Measurements from ENCODE around the gene FGFR4.

DNA sequence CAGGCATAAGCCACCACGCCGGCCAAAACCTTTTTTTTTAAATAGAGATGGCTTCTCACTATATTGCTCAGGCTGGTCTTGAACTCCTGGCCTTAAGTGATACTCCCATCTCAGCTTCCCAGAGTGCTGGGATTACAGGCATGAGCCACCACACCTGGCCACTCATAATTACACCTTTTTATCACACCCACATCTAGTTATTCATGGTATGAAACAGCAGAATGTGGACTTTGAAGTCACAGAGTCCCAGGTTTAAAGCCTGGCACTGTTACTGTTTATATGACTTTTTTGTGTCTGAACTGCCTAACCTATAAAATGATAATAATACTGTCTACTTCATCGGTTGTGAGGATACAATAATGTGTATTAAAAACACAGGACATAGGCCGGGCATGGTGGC, 41.1 kb upstream of the FGFR4 start:
- TF ChIP-seq, protein P1, sequence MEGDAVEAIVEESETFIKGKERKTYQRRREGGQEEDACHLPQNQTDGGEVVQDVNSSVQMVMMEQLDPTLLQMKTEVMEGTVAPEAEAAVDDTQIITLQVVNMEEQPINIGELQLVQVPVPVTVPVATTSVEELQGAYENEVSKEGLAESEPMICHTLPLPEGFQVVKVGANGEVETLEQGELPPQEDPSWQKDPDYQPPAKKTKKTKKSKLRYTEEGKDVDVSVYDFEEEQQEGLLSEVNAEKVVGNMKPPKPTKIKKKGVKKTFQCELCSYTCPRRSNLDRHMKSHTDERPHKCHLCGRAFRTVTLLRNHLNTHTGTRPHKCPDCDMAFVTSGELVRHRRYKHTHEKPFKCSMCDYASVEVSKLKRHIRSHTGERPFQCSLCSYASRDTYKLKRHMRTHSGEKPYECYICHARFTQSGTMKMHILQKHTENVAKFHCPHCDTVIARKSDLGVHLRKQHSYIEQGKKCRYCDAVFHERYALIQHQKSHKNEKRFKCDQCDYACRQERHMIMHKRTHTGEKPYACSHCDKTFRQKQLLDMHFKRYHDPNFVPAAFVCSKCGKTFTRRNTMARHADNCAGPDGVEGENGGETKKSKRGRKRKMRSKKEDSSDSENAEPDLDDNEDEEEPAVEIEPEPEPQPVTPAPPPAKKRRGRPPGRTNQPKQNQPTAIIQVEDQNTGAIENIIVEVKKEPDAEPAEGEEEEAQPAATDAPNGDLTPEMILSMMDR (IDR thresholded peaks at IDR 0.05; ENCODE audit: low read depth, low read length, poor library complexity, severe bottlenecking): no peak
- TF ChIP-seq EZH2phosphoT487 (IDR thresholded peaks at IDR 0.05; ENCODE audit: borderline replicate concordance, low read length): no peak

Measured in DOHH2 (cell line).